Stimulated activated effector memory CD8-positive, alpha-beta T cell treated with anti-CD3 and anti-CD28 coated beads, Interleukin-12 subunit alpha, Interleukin-12 subunit beta, amount 100 ng/mL, for 72 hours (primary cell): ENCODE results near the gene TRAF3IP1.
A peak's percentile ranks its signal among the peaks of the same experiment; 100 is the strongest.
"Not testable (repeated sequence)": the region's sequence is repeated elsewhere in the genome, so short reads cannot be mapped to it uniquely, and the experiment has no call there.

Experiments used
- ATAC-seq: fragments of 150-1000 bp; cut with Tn5 transposase; 2 replicates; pipeline ENCODE4 v1.10.0; 2021
- DNase-seq, 2 donors: peaks; one replicate each; pipeline ENCODE4 v3.0.0; 2021 to 2022; ENCODE audit warnings: low spot score in 2 of 2
- H3K27ac Mint-ChIP-seq: one replicate; pipeline ENCODE4 v1.8.0; 2022; ENCODE audit warnings: mild to moderate bottlenecking, mixed read lengths
- H3K36me3 Mint-ChIP-seq: one replicate; pipeline ENCODE4 v1.8.0; 2022; ENCODE audit warnings: mild to moderate bottlenecking, mixed read lengths
- H3K4me1 Mint-ChIP-seq: one replicate; pipeline ENCODE4 v1.8.0; 2022; ENCODE audit warnings: mixed read lengths
- H3K4me3 Mint-ChIP-seq: one replicate; pipeline ENCODE4 v1.8.0; 2022; ENCODE audit warnings: mild to moderate bottlenecking, mixed read lengths
- H3K9me3 Mint-ChIP-seq: one replicate; pipeline ENCODE4 v1.8.0; 2022; ENCODE audit warnings: mixed read lengths

Gene TRAF3IP1, protein sequence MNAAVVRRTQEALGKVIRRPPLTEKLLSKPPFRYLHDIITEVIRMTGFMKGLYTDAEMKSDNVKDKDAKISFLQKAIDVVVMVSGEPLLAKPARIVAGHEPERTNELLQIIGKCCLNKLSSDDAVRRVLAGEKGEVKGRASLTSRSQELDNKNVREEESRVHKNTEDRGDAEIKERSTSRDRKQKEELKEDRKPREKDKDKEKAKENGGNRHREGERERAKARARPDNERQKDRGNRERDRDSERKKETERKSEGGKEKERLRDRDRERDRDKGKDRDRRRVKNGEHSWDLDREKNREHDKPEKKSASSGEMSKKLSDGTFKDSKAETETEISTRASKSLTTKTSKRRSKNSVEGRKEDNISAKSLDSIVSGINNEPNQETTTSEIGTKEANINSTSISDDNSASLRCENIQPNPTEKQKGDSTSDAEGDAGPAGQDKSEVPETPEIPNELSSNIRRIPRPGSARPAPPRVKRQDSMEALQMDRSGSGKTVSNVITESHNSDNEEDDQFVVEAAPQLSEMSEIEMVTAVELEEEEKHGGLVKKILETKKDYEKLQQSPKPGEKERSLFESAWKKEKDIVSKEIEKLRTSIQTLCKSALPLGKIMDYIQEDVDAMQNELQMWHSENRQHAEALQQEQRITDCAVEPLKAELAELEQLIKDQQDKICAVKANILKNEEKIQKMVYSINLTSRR

DNA sequence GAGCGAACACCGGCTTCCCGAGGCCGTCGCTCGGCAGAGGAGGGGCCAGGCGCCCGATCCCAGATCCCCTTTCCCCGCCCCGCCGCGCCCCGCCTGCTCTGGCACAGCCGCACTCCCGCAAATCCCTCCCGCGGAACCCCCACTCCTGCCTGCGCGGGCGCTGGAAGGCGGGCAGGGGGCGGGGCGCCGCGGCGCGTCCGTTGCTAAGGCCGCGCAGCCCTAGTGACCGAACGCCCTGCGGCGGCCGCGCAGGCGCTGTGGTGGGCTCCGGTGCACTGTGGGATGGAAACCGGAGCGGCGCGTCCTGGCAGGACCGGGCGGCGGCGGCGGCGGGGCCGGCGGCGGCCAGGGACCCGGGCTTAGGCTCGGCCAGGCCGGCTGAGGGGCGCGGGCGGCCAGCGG lies at the start of gene TRAF3IP1:
Gene TRAF3IP1 (plus strand): TSS at position 273 of the 402 bp plus-strand sequence. CDS start 145 bp downstream, outside the sequence.
- Mint-ChIP-seq H3K4me3 (peak within 1 kb of the TSS; percentile 65), H3K9me3 (no peaks in the 10 kb centered on the region), H3K36me3 (no peaks in the 10 kb centered on the region), H3K4me1 (peaks cover 17% of the 10 kb centered on the region), H3K27ac (no peak within 1 kb of the TSS)
- ATAC-seq (peak; percentile 93), DNase-seq (peak; percentile 78 to 90)

- H3K9me3 Mint-ChIP-seq, result no peaks in the 10 kb centered on the region
- no peak overlapping the region for H3K27ac Mint-ChIP-seq
- H3K36me3 Mint-ChIP-seq, result peaks cover 70% of the 10 kb centered on the region
- no peaks in the 10 kb centered on the region for H3K4me1 Mint-ChIP-seq
- ATAC-seq, result no peak
- no peak overlapping the region for H3K4me3 Mint-ChIP-seq
- DNase-seq, result no peak
These were observed 49.7 kb upstream of the TRAF3IP1 start for GRCh38 chr2:238270606-238271005.

DNA sequence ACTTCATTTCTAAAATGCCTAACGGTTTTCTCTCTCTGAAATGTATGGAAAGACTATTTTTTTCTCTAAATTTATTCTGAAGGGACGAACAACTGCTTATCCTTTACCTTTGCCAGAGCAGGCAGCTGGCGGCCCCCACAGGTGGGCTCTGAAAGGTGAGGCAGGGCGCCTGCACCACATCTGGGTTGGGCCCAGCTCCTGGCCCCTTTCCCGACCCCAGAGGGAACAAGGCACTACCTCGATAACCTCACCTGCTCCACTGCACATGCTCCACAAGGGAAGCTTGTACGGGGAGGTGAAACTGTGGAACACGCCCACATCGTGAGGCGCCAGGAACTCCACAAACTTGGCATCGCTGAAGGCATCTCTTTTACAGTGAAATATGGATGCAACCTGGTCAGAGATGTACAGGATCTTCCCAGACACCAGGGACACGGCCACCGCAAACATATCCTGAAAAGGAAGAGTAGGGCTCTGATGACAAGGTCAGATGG lies 49.2 kb upstream of the TRAF3IP1 start:
- Mint-ChIP-seq H3K9me3 (no peaks in the 10 kb centered on the region), H3K4me3 (no peak overlapping the region), H3K36me3 (peaks cover 69% of the 10 kb centered on the region), H3K4me1 (no peaks in the 10 kb centered on the region), H3K27ac (no peak overlapping the region)
- ATAC-seq (no peak), DNase-seq (no peak)

DNA sequence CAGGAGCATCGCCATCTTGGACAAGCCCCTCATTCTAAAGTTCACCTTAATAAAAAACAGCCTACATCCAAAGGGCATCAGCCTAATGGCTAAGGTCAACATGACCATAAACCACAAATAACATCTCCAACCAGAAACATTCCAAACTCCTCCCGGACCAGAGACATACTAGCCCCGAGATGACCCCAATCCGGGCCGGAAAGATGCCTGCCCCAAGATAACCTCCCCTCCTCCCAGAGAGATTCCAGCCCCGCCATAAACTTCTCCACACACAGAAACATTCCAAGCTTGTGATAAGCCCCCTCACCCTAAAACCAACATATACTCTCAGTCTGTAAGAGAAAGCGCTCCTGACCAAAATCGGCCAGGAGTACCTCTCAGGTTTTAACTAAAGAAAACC lies 48.6 kb upstream of the TRAF3IP1 start:
- peak overlapping the region; percentile 68 for H3K27ac Mint-ChIP-seq
- not testable (repeated sequence) for H3K4me1 Mint-ChIP-seq

GRCh38 chr2:238272156-238272555 lies 48.2 kb upstream of the TRAF3IP1 start:
- H3K36me3 Mint-ChIP-seq, result peaks cover 67% of the 10 kb centered on the region
- H3K4me1 Mint-ChIP-seq, result no peaks in the 10 kb centered on the region
- DNase-seq (no peak), ATAC-seq (no peak)
- H3K9me3 Mint-ChIP-seq, result no peaks in the 10 kb centered on the region
- no peak overlapping the region for H3K4me3 Mint-ChIP-seq
- peak overlapping the region; percentile 68 for H3K27ac Mint-ChIP-seq

More for the DNA sequence above, 48.6 kb upstream of the TRAF3IP1 start:
- not testable (repeated sequence) for H3K9me3 Mint-ChIP-seq, H3K4me3 Mint-ChIP-seq, ATAC-seq, DNase-seq
- H3K36me3 Mint-ChIP-seq, result peaks cover 69% of the 10 kb centered on the region

DNA sequence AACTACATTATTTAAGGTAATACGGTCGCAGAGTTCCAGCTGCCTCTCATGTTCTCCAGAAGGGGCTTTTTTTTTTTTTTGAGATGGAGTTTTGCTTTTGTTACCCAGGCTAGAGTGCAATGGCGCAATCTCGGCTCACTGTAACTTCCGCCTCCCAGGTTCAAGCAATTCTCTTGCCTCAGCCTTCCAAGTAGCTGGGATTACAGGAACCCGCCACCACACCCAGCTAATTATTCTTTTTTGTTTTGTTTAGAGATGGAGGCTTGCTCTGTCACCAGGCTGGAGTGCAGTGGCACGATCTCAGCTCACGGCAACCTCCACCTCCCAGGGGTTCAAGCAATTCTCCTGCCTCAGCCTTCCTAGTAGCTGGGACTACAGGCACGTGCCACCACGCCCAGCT lies 46.9 kb upstream of the TRAF3IP1 start:
- not testable (repeated sequence) for DNase-seq, H3K9me3 Mint-ChIP-seq, H3K27ac Mint-ChIP-seq, H3K4me1 Mint-ChIP-seq, ATAC-seq, H3K4me3 Mint-ChIP-seq
- H3K36me3 Mint-ChIP-seq, result peaks cover 70% of the 10 kb centered on the region

- DNase-seq (no peak), ATAC-seq (no peak)
- no peaks in the 10 kb centered on the region for H3K9me3 Mint-ChIP-seq
- peaks cover 9% of the 10 kb centered on the region for H3K4me1 Mint-ChIP-seq
- H3K36me3 Mint-ChIP-seq, result peaks cover 68% of the 10 kb centered on the region
- H3K4me3 Mint-ChIP-seq, result no peak overlapping the region
- no peak overlapping the region for H3K27ac Mint-ChIP-seq
These were observed 46.0 kb upstream of the TRAF3IP1 start for GRCh38 chr2:238274152-238274865.

GRCh38 chr2:238277695-238278094 lies 42.6 kb upstream of the TRAF3IP1 start:
- H3K36me3 Mint-ChIP-seq, result peaks cover 37% of the 10 kb centered on the region

GRCh38 chr2:238278626-238279323 lies 41.5 kb upstream of the TRAF3IP1 start:
- no peaks in the 10 kb centered on the region for H3K9me3 Mint-ChIP-seq
- no peak for ATAC-seq
- H3K4me3 Mint-ChIP-seq, result no peak overlapping the region
- peaks cover 31% of the 10 kb centered on the region for H3K36me3 Mint-ChIP-seq
- peaks cover 35% of the 10 kb centered on the region for H3K4me1 Mint-ChIP-seq
- no peak for DNase-seq
- peak overlapping the region; percentile 75 for H3K27ac Mint-ChIP-seq

More at GRCh38 chr2:238277695-238278094, 42.6 kb upstream of the TRAF3IP1 start:
- DNase-seq, result no peak
- Mint-ChIP-seq H3K9me3 (no peaks in the 10 kb centered on the region), H3K4me1 (peaks cover 25% of the 10 kb centered on the region), H3K27ac (no peak overlapping the region), H3K4me3 (no peak overlapping the region)
- no peak for ATAC-seq

DNA sequence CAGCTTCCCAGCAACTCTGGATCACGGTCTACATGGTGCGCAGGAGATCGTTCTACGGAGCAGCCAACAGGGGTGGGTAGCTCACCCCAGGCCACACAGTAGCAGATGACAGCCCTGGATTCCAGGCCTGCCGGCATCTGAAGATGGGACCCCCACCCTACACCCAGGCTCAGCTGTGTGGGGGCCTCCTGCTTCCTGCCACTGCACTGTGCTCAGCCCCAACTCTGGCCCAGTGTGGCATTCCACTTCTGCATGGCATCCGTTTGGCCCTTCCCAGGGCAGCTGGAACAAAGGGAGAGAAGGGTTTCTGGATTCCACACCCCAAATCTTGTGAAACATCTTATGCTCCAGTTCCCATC lies 41.0 kb upstream of the TRAF3IP1 start:
- Mint-ChIP-seq H3K36me3 (peaks cover 25% of the 10 kb centered on the region), H3K4me1 (peaks cover 36% of the 10 kb centered on the region), H3K4me3 (no peak overlapping the region), H3K27ac (no peak overlapping the region), H3K9me3 (no peaks in the 10 kb centered on the region)
- ATAC-seq (no peak), DNase-seq (no peak)

- Mint-ChIP-seq H3K36me3 (peaks cover 16% of the 10 kb centered on the region), H3K4me1 (peaks cover 36% of the 10 kb centered on the region), H3K9me3 (no peaks in the 10 kb centered on the region), H3K4me3 (no peak overlapping the region), H3K27ac (no peak overlapping the region)
- DNase-seq (no peak), ATAC-seq (no peak)
These were observed 40.1 kb upstream of the TRAF3IP1 start for GRCh38 chr2:238280083-238280825.

- Mint-ChIP-seq H3K27ac (no peak overlapping the region), H3K4me1 (peaks cover 46% of the 10 kb centered on the region), H3K9me3 (no peaks in the 10 kb centered on the region), H3K4me3 (no peak overlapping the region), H3K36me3 (peaks cover 9% of the 10 kb centered on the region)
- ATAC-seq (no peak), DNase-seq (no peak)
These were observed 38.4 kb upstream of the TRAF3IP1 start for GRCh38 chr2:238281826-238282480.

GRCh38 chr2:238282861-238283738 lies 37.2 kb upstream of the TRAF3IP1 start:
- Mint-ChIP-seq H3K4me1 (peaks cover 51% of the 10 kb centered on the region), H3K27ac (no peak overlapping the region), H3K9me3 (no peaks in the 10 kb centered on the region)

More at GRCh38 chr2:238282861-238283738, 37.2 kb upstream of the TRAF3IP1 start:
- no peak for ATAC-seq
- peaks cover 14% of the 10 kb centered on the region for H3K36me3 Mint-ChIP-seq
- no peak overlapping the region for H3K4me3 Mint-ChIP-seq
- DNase-seq, result no peak
